GM12874 (cell line): ENCODE measurements around the gene MYBPH.

Experiments used
- CTCF ChIP-seq: IDR thresholded peaks from 2 replicates; pipeline ENCODE4 v1.5.1; 2011; ENCODE audit warnings: low read depth, mild to moderate bottlenecking, control low read depth, low read length, moderate library complexity; ENCODE audit not compliant: insufficient read depth

MYBPH gene

GRCh38 chr1:203188686-203189232, 13.1 kb upstream of the MYBPH start:
- TF ChIP-seq CTCF: no peak

- TF ChIP-seq CTCF: no peak
Observed at GRCh38 chr1:203187689-203188264, 12.2 kb upstream of the MYBPH start.

- no peak for TF ChIP-seq CTCF
Observed at GRCh38 chr1:203187304-203187685, 11.7 kb upstream of the MYBPH start.

GRCh38 chr1:203186446-203187303, 11.0 kb upstream of the MYBPH start, which contains the start of gene CHI3L1:
CHI3L1 (minus strand) TSS chr1:203186704; CDS start chr1:203186623, 81 bp downstream.
- TF ChIP-seq CTCF: no peak

GRCh38 chr1:203186091-203186445, 10.4 kb upstream of the MYBPH start:
- TF ChIP-seq CTCF: no peak

- no peak for TF ChIP-seq CTCF
Observed at GRCh38 chr1:203185585-203185984, 10.0 kb upstream of the MYBPH start.

- TF ChIP-seq CTCF: no peak
Observed at GRCh38 chr1:203185061-203185461, 9.4 kb upstream of the MYBPH start.
